Urinary bladder (tissue), 4 donors: ENCODE measurements around the gene STAC. TPM values are rescaled to one million over a fixed set of nuclear protein-coding genes. Genes with fewer than 3 reads are reported as not detected.
"Not testable (repeated sequence)": the region's sequence is repeated elsewhere in the genome, so short reads cannot be mapped to it uniquely, and the experiment has no call there.

ENCODE experiments used
- DNase-seq: peaks from one replicate; pipeline ENCODE4 v3.0.0-alpha.2; 2015; ENCODE audit errors: extremely low spot score
- H3K27ac ChIP-seq: one replicate; pipeline ENCODE4 v1.5.1; 2013; ENCODE audit warnings: low read depth, mild to moderate bottlenecking, moderate library complexity
- H3K36me3 ChIP-seq: one replicate; pipeline ENCODE4 v1.6.1; 2013; ENCODE audit warnings: mild to moderate bottlenecking, moderate library complexity; ENCODE audit not compliant: insufficient read depth
- H3K4me1 ChIP-seq: one replicate; pipeline ENCODE4 v1.6.1; 2013; ENCODE audit warnings: mild to moderate bottlenecking, moderate library complexity; ENCODE audit not compliant: insufficient read depth
- H3K4me3 ChIP-seq: one replicate; pipeline ENCODE4 v1.5.1; 2013; ENCODE audit warnings: low read depth, low read length
- WGBS: extraction: QIAGEN DNeasy Blood & Tissue Kit; methylation state at CpG from one replicate; pipeline ENCODE4 v1.1.7; 2013; 5-methylcytosine and 5-hydroxymethylcytosine counted together
- polyA plus RNA-seq: library from polyadenylated mRNA; stranded (reverse); fragments of 200-250 nt; gene quantifications from one replicate; pipeline ENCODE4 v1.2.3, GENCODE V29; 2013
- total RNA-seq: library from RNA; depleted of rRNA; stranded (reverse); fragments of >200 nt; gene quantifications from one replicate; pipeline ENCODE4 v1.2.3, GENCODE V29; 2014
- donor health status: healthy with polysubstance abuse.
- donor health status: healthy.

STAC gene
- total and polyA plus RNA-seq, 2 donors = 1.5 to 8.9 TPM

DNA sequence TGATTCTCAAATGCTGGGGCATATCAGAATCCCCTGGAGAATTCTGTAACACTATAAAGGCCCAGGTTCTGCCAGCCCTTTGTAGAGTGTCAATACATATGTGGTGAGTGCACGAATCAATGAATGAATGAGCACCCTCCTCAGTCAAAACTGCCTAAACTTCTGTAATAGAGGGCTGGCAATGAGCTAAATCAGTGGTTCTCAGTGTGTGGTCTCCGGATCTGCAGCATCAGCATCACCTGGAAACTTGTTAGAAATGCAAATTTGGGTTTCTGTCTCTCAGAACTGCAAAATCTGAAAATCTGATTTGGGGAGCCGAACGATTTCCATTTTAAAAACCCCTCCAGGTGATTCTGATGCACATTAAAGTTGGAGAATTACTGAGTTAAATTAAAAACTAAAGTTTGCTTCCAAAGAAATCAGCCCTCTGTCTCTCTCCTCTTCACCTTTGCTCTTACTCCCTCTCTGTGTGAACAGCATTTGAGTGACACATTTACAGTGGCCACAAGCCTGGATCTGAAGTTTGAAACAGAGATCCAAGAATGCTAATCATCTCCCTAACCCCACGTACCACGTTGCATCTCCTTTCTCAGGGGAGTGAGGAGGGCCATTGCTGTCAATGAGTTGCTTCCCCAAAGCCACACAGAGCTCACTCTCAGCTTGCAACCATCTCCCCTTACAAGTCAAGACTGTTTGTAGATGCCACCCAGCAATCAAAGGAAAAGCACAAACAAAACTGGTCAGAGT, 109.5 kb downstream of the STAC start:
- Histone ChIP-seq H3K4me1 (no peaks in the 10 kb centered on the region), H3K36me3 (no peaks in the 10 kb centered on the region), H3K27ac (no peak overlapping the region), H3K4me3 (no peak overlapping the region)
- WGBS = 73% methylated on average over 6 of the region's 6 CpGs
- DNase-seq = no peak

DNA sequence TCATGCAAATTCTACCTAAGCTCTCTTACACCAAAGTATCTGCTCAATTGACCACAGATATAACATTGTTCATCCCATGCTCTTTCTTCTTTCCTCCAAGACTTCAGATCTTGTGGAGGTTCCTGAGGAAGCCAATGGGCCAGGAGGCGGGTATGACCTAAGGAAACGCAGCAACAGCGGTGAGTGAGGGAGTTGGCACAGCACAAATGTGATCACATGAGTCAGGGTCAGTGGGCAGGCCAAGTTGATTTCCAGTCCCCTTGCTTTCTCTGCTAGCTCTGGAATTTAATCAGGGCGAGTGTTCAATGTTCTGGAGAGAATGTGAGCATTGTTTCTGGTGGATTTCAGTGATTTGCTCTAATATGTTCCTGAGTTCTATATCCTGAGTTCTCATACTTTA, 112.7 kb downstream of the STAC start:
- 94% methylated on average over 4 of the region's 4 CpGs for WGBS
- no peaks in the 10 kb centered on the region for H3K4me1 ChIP-seq
- no peak overlapping the region for H3K27ac ChIP-seq
- no peak for DNase-seq
- H3K4me3 ChIP-seq = no peak overlapping the region
- no peaks in the 10 kb centered on the region for H3K36me3 ChIP-seq

DNA sequence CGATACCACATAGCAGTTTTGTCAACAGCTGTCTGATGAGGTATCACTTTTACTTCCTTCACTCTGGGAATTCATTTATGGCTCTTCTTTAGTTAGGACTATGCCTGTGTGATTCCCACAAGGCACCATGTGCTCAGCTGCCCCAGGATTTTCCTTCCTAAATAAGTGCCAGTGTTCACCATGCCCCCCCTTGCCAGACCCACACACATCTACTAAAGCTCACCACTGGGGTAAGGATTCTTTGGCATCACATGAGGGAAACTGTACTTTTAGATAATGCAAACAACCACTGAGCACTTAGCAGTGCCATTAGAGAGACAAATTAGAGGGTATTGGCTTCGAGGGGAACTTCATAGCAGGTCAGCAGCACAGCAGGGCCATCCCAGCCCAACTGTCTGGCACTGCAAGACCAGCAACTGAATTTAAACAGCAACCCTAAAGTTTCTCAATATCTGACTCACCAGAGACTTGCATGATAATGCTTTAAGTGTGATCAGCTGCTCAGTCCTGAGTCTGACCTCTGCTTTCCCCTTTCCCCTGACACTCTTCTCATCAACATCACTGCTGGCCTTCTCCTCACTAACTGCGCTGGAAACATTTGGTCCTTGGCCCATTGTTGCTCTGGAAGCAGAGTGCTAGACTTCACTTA, 114.3 kb downstream of the STAC start:
- no peak overlapping the region for H3K27ac ChIP-seq
- WGBS = 68% methylated on average over 3 of the region's 3 CpGs

DNA sequence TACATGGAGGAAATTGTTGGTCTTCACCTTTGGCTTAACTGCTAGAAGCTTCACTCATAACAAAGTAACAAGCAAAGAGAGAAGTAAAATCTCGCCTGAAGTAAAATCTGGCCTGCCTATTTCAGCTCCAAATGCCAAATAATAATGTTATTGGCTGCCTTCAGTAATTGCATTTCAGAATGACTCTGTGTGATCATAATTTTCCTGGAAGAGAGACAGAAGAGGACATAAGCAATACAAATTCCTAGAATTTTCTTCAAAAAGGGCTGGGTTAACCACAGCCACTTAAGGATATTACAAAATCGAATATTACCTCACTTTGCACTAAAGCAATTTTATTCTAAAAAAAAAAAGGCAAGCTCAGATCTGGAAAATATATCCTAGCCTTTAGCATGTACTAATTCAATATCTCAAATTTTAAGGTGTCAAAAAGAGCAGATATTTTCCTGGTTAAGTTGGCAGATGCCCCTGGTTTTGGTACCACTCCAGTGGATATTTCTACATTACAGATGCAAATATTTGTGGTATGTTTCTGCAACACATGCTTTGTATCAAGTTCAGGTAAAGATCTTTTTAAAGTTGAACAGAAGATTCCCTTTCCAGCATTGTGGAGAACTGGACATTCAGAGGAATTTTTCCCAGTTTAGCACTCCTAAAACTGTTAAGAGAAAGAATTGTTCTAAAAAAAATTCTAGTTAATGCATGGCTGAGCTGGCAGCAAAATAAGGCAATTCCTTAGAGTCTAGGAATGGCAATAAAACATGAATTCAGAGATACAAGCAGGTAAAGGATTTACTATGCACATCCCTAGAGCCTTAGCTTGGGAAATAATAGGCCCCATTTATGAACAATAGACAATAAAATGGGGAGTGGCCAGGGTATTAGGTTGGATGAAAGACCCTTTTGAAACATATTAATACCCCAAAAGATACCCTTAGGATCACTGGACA, 116.7 kb downstream of the STAC start:
- Histone ChIP-seq H3K27ac (no peak overlapping the region), H3K4me1 (no peaks in the 10 kb centered on the region), H3K4me3 (no peak overlapping the region), H3K36me3 (no peaks in the 10 kb centered on the region)
- 70% methylated on average over 2 of the region's 2 CpGs for WGBS
- DNase-seq = no peak

More for the DNA sequence above, 114.3 kb downstream of the STAC start:
- DNase-seq = no peak
- Histone ChIP-seq H3K36me3 (no peaks in the 10 kb centered on the region), H3K4me1 (no peaks in the 10 kb centered on the region), H3K4me3 (no peak overlapping the region)

DNA sequence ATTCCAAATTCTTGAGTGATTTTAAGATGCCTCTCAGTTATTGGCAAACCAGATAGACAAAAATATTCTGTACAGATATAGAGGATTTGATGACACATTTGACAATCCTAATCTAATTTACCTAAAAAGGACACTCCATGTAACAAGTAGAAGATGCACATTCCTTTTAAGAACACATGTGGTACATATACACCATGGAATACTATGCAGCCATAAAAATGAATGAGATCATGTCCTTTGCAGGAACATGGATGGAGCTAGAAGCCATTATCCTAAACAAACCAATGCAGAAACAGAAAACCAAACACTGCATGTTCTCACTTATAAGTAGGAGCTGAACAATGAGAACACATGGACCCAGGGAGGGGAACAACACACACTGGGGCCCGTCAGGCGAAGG, 119.7 kb downstream of the STAC start:
- not testable (repeated sequence) for H3K4me1 ChIP-seq, H3K27ac ChIP-seq, H3K36me3 ChIP-seq, DNase-seq, H3K4me3 ChIP-seq
- 94% methylated on average over 2 of the region's 2 CpGs for WGBS

DNA sequence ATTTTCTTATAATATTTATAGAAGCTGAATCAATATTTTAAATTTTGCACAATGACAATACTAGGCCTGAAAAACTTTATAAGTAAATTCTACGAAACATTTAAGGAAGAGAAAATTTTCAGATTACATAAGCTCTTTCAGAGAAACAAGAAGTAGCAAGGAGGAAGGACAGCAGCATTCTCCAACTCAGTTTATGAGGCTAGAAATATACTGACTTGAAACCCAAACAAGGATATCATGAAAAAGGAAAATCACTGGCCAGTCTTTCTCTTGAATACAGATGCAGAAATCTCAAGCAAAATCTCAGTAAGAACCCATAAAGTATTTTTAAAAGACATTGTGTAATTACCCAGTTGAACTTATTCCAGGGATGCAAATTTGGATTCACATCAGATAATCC, 121.3 kb downstream of the STAC start:
- no peak overlapping the region for H3K4me3 ChIP-seq
- 58% methylated on average over 1 of the region's 1 CpG for WGBS
- no peak overlapping the region for H3K27ac ChIP-seq
- no peaks in the 10 kb centered on the region for H3K36me3 ChIP-seq
- no peaks in the 10 kb centered on the region for H3K4me1 ChIP-seq
- no peak for DNase-seq

DNA sequence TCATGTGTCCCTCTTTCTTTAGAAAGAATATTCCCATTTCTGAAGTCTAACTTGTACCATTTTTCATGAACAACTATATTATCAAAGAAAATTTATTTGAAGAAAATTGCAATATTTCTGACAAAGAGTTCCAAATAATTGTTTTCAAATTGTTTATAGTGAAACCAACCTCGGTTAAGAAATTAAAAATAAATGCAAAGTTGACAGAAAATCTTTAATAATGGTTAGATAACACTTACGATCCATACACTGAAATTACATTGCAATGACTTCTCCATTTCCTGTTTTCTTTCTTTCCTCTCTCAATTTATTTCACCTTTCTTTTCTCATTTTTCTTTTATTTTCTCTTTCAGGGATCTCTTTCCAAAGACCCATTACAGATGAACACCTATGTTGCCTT, 125.1 kb downstream of the STAC start:
- H3K4me1 ChIP-seq = no peaks in the 10 kb centered on the region
- DNase-seq = no peak
- no peak overlapping the region for H3K4me3 ChIP-seq
- no peaks in the 10 kb centered on the region for H3K36me3 ChIP-seq
- WGBS = 92% methylated on average over 2 of the region's 2 CpGs
- no peak overlapping the region for H3K27ac ChIP-seq

DNA sequence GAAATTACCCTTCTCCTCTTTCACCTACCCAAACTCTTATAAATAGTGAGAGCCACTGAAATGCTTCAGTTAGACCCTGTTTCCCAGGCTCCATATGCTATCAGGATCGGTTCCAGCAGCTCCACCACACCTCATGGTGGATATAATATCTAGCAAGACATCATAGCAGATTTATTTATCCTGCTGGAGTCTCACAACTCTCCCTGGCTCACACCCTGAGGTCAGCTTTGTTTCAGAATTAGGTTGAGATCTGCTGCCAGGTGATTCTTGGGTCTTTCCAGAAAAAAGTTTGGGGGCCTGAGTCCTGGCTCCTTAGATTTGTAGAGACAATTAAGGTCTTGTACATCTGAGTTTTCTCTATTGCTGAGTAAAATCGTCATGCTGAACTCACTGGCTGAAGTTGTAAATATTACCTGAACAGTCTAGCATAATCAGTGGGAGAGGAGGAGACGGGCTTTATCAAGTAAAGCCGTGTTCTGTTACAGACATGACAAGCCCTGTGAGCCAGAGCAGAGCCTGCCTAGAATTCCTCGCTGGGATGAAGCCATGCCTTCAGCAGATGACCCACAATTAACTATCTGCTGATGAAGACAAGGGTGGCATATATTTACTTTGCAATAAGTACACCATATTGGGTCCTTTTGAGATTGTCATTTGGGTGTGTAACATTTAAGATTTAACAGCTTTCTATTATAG, 131.6 kb downstream of the STAC start:
- no peaks in the 10 kb centered on the region for H3K4me1 ChIP-seq
- no peak overlapping the region for H3K4me3 ChIP-seq
- H3K27ac ChIP-seq = no peak overlapping the region
- no peak for DNase-seq
- H3K36me3 ChIP-seq = no peaks in the 10 kb centered on the region
- 45% methylated on average over 5 of the region's 5 CpGs for WGBS

DNA sequence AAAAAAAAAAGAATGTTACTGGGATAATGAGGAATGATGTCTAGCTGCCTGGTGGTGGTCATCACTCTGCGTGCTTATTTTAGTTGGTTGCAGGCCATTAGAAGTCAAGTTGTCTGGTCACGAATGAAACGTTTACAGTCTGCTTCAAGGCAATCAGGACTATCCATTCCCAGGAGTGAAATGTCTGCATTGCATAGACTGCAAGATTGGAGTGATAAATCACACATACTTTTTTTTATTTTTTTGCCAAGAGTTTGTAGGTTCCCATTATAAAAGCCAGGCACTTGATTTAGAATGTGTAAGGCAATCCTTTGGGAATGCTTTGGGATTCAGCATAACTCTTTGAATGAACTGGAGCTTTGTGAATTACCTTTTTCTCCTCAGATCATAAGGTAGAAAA, 132.3 kb downstream of the STAC start:
- WGBS = 40% methylated on average over 3 of the region's 3 CpGs
- DNase-seq = no peak
- H3K4me1 ChIP-seq = no peaks in the 10 kb centered on the region
- H3K4me3 ChIP-seq = no peak overlapping the region
- H3K27ac ChIP-seq = no peak overlapping the region
- H3K36me3 ChIP-seq = no peaks in the 10 kb centered on the region

DNA sequence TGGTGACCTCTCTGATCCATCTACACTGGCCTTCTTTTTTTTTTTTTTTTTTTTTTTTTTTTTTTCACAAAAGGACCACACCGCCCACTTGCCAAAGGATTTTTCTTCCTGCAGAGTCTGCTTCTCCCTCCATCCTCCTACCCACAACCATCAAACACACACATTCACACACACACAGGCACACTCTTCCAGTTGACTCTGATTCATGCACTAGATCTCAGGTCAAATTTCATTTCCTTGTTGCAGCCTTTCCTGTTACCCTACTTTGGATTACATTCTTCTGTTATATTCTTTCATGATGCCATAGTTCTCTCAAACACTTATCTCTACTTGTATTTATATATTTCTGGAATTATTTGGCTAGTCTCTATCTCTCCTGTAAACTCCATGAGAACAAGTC, 133.9 kb downstream of the STAC start:
- WGBS = 97% methylated on average over 1 of the region's 1 CpG
- Histone ChIP-seq H3K36me3 (no peaks in the 10 kb centered on the region), H3K27ac (no peak overlapping the region), H3K4me3 (no peak overlapping the region), H3K4me1 (no peaks in the 10 kb centered on the region)
- DNase-seq = no peak

DNA sequence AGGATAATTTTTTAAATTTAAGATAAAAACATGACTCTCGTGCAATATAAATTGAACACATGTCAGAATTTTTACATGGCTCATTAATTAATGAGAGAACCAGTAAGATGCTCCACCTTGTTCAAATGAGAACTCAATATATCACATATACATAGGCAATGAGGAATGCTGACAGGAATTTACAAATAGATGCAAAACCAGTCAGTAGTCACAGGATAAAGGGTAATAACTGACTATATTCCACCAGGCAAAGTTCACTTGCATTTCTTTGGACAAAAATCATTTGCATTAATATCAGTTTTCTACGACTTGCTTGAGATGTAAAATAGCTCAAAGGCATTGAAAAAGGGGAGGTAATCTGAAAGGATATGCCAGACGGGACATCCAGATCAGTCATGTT, 139.4 kb downstream of the STAC start:
- Histone ChIP-seq H3K36me3 (no peaks in the 10 kb centered on the region), H3K4me1 (no peaks in the 10 kb centered on the region), H3K27ac (no peak overlapping the region), H3K4me3 (no peak overlapping the region)
- WGBS = 92% methylated on average over 3 of the region's 3 CpGs
- no peak for DNase-seq

DNA sequence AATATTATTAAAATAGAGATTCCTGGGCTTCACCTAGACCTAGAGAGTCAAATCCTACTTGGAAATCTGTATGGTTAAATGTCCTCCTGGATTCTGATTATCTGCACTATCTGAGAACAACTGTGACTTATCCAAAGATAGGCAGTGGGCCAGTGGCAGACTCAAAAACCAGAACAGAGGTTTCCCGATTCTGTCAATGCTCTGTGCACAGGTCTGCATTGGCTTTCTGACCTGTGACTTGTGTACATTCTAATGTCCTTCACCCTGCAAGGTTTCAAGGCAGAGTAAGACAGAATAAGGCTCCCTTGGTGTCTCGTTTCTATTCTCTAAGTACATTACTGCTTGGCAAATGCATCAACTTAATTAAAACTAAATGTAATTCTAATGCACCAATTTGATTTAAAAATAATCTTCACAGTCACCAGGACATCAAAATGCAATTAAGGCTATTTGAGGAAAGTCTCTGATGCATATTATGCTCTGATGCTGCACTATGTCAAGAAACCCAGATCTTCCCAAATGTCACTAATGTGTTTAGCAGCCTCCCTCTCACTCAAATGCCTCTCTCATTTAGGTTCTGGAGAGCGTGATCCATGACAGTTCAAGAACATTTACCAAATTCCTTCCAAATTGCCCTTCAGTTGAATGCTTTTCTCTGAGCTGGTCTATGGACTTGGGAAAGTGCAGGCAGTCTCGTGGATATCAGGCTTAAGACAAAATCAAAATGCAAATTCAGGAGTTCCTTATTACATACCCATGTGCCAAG, 140.1 kb downstream of the STAC start:
- WGBS = 78% methylated on average over 4 of the region's 4 CpGs
- Histone ChIP-seq H3K27ac (no peak overlapping the region), H3K4me1 (no peaks in the 10 kb centered on the region), H3K36me3 (no peaks in the 10 kb centered on the region), H3K4me3 (no peak overlapping the region)
- no peak for DNase-seq

DNA sequence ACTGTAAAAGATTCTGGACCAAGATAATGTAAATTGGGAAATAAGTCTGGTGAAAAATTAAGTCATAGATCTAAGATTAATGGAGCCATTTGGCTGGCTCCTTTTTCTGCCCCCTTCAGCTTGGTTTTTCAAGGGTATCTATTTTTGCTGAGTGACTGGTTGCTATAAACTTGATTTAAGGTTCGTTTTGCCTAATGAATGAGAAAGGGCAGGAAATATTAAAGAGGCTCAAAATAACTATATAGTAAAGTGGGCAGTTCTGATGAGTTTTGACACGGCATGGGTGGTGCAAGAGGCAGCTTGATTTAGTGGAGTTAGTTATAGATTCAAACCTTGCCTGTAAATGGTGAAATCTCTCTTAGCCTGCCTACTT, 140.7 kb downstream of the STAC start:
- DNase-seq = no peak
- H3K27ac ChIP-seq = no peak overlapping the region
- WGBS = 73% methylated on average over 2 of the region's 2 CpGs

More for the DNA sequence above, 140.7 kb downstream of the STAC start:
- Histone ChIP-seq H3K36me3 (no peaks in the 10 kb centered on the region), H3K4me1 (no peaks in the 10 kb centered on the region), H3K4me3 (no peak overlapping the region)
